ENCODE measurements around the gene DBNL.

- TF ChIP-seq POLR2A (IDR thresholded peaks at IDR 0.05; ENCODE audit: low read depth, low read length) (0 out of 2 replicates have a peak, but pooled peaks have one; percentile 16), TAF1 (IDR thresholded peaks at IDR 0.05; ENCODE audit: borderline replicate concordance, low read depth, low read length) (no peak)
These were observed 19.6 kb downstream of the DBNL start for GRCh38 chr7:44063894-44064651.
